Thyroid gland (tissue), 4 donors: Measurements from ENCODE around the gene DOK3.

Source experiments
- CTCF ChIP-seq, 6 experiments: fragments of 200-600 bp in 3 of 6; fragments of 450-650 bp in 3 of 6; sonication (generic) in 3 of 6; IDR thresholded peaks; one replicate each; pipeline ENCODE4 v1.5.1; 2016 to 2019; ENCODE audit warnings: antibody characterized with exemption in 6 of 6, mild to moderate bottlenecking in 2 of 6, inconsistent platforms in 1 of 6, moderate library complexity in 1 of 6
- POLR2A ChIP-seq, 2 donors: fragments of 450-650 bp; IDR thresholded peaks; one replicate each; pipeline ENCODE4 v1.6.1; 2017; ENCODE audit warnings: antibody characterized with exemption in 2 of 2, mild to moderate bottlenecking in 2 of 2, moderate library complexity in 1 of 2

DNA sequence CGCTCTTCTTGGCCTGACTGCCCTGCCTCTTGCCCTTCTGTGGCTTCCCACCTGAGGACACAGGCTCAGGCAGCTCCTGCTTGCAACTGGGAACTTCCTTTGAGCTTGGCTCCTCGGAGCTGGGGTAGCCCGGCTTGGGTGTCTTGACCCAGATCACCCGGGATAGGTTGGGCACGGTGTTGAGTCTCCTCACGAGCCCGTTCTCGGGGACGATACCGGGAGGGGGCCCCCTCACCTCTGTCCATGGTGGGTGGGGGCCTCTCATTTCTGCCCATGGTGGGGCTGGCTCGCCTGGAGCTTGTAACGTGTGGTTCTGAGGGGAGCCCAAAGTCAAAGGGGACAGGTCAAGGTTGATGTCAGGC lies 14.9 kb upstream of the DOK3 start:
- TF ChIP-seq CTCF (IDR thresholded peaks at IDR 0.05) (no peak), POLR2A (IDR thresholded peaks at IDR 0.05) (no peak)
